Measurements from ENCODE around the gene PDSS1. TPM values are rescaled to one million over a fixed set of nuclear protein-coding genes. Genes with fewer than 3 reads are reported as not detected.

PDSS1 gene
- total RNA-seq, 4 donors from 2014 or later, result 3.6 to 17.9 (median 9.2) TPM

DNA sequence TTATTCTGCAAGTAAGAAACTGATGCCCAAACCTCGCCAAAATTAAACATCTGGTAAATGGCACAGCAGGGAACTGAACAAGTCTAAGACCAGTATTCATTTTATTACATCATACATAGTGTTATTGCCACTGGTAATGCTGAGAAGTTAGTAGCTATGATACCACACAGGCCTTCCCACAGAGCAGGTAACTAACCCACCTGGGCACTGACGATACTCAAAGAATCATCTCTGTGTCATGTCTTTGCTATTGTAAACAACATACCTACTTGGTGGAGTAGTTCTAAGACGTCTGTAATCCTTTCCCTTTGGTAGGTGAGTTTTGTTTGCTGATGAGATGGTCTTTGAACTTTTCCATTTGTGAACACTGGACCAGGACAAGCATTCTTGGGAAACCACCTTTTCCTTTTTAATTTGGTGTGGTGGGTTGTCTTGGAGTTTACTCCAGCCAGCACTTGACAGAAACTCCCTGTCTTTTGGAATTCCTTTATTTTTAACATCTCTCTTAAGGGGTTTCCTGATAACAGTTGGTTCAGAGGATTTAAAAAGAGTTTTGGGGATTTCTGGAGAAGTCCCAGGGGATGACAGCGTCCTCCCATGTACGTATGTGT, 40.9 kb downstream of the PDSS1 start:
- intact Hi-C loops (cut with DNase I; ENCODE audit: low total_unique reads), result no loop called here
- Histone ChIP-seq H3K27me3 (no peaks in the 10 kb centered on the region), H3K27ac (no peak overlapping the region), H3K4me1 (no peaks in the 10 kb centered on the region), H3K9me3 (no peaks in the 10 kb centered on the region), H3K36me3 (no peaks in the 10 kb centered on the region), H3K4me3 (no peak overlapping the region)
- no peak for DNase-seq
- TF ChIP-seq POLR2A (IDR thresholded peaks at IDR 0.05), result no peak
- TF ChIP-seq, protein P1, sequence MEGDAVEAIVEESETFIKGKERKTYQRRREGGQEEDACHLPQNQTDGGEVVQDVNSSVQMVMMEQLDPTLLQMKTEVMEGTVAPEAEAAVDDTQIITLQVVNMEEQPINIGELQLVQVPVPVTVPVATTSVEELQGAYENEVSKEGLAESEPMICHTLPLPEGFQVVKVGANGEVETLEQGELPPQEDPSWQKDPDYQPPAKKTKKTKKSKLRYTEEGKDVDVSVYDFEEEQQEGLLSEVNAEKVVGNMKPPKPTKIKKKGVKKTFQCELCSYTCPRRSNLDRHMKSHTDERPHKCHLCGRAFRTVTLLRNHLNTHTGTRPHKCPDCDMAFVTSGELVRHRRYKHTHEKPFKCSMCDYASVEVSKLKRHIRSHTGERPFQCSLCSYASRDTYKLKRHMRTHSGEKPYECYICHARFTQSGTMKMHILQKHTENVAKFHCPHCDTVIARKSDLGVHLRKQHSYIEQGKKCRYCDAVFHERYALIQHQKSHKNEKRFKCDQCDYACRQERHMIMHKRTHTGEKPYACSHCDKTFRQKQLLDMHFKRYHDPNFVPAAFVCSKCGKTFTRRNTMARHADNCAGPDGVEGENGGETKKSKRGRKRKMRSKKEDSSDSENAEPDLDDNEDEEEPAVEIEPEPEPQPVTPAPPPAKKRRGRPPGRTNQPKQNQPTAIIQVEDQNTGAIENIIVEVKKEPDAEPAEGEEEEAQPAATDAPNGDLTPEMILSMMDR (IDR thresholded peaks at IDR 0.05), result no peak

DNA sequence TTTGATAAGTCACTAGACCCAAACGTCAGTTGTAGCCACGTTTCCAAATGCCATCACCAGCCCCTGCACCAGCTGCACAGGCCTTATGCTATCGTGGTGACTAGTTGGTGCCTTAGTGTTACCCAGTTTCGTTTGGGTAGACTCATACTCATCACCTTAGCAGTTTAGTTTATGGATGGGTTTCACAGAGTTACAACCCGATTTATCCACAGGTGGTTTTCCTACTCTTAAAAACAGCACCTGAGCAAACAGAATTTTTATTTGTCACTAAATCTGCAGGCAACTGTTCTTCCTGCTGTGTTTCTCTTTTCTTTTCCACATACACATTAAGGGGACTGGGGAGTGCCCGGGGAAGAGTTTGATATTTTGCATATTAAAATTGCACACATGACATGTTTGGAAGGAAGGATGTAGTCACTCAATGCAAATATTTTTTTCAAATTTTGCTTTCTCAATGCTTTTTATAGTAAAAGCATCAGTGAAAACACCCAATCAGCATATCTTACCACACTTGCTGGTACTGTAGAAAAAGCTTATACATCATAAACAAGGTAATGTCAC, 41.6 kb downstream of the PDSS1 start:
- TF ChIP-seq POLR2A (IDR thresholded peaks at IDR 0.05), result no peak
- TF ChIP-seq, protein P1 (IDR thresholded peaks at IDR 0.05), result no peak
- Histone ChIP-seq H3K9me3 (no peaks in the 10 kb centered on the region), H3K27me3 (no peaks in the 10 kb centered on the region), H3K4me1 (no peaks in the 10 kb centered on the region), H3K4me3 (no peak overlapping the region), H3K27ac (no peak overlapping the region), H3K36me3 (no peaks in the 10 kb centered on the region)
- intact Hi-C loops (cut with DNase I; ENCODE audit: low total_unique reads), result no loop called here
- DNase-seq, result no peak

DNA sequence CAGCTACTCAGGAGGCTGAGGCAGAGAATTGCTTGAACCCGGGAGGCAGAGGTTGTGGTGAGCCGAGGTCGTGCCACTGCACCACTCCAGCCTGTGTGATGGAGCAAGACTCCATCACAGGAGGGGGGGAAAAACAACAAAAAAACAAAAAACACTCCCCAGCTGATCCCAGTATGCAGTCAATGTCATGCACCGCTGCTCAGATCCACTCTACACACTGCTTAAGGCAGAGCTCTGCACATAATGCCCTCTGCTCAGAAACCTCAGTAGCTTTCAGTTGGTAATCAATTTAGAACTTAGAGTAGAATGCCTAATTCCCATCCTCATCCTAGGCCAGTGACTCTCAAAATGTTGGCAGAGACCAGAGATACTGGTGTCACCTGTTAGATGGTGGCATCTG, 43.9 kb downstream of the PDSS1 start:
- no peaks in the 10 kb centered on the region for H3K27me3 ChIP-seq
- no peaks in the 10 kb centered on the region for H3K9me3 ChIP-seq
- no peaks in the 10 kb centered on the region for H3K4me1 ChIP-seq
- H3K36me3 ChIP-seq, result no peaks in the 10 kb centered on the region
- no peak overlapping the region for H3K27ac ChIP-seq
- no peak overlapping the region for H3K4me3 ChIP-seq
- intact Hi-C loops (cut with DNase I; ENCODE audit: low total_unique reads), result no loop called here
- TF ChIP-seq, protein P1 (IDR thresholded peaks at IDR 0.05), result no peak
- no peak for TF ChIP-seq POLR2A (IDR thresholded peaks at IDR 0.05)
- no peak for DNase-seq

DNA sequence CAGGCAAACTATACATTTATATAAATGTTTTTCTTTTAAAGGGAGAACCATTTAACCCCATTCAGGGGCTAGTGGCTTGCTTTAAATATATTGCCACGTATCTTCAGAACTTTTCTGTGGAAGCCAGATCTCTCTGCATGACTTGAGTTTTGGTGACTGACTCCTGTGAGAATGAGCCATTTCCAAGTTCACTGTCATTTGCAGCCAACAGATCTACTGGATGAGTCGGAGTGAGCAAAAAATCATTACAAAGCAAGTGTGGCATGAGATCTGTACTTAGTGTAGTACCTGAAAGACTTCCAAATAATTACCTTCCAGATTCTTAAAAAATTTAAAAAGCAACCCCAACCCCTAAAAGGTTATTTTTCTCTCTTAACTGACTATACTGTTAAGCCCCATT, 45.6 kb downstream of the PDSS1 start:
- no peaks in the 10 kb centered on the region for H3K27me3 ChIP-seq
- intact Hi-C loops (cut with DNase I; ENCODE audit: low total_unique reads), result no loop called here
- TF ChIP-seq, protein P1 (IDR thresholded peaks at IDR 0.05), result no peak
- TF ChIP-seq POLR2A (IDR thresholded peaks at IDR 0.05), result no peak
- no peaks in the 10 kb centered on the region for H3K4me1 ChIP-seq
- no peak for DNase-seq
- no peaks in the 10 kb centered on the region for H3K9me3 ChIP-seq
- H3K27ac ChIP-seq, result no peak overlapping the region
- no peak overlapping the region for H3K4me3 ChIP-seq
- H3K36me3 ChIP-seq, result no peaks in the 10 kb centered on the region

DNA sequence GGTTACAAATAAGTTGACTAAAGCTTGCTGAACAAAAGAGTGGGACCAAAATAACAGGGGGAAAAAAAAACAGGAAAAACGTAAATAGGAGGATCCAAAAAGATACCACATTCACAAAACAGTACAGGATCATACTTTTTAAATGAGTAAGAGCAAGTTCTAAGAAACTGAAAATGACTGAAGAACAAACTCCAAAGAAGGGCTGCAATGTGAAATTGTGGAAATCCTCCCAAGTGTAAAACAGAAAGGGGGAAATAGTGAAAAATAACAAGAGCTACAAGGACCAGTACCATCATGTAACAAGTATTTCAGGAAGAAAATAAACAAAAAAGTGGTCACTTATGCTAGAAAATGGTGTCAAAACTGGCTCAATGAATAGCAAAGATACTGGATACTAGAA, 46.3 kb downstream of the PDSS1 start:
- H3K27me3 ChIP-seq, result no peaks in the 10 kb centered on the region
- no peak for DNase-seq
- no peaks in the 10 kb centered on the region for H3K4me1 ChIP-seq
- intact Hi-C loops (cut with DNase I; ENCODE audit: low total_unique reads), result no loop called here
- H3K9me3 ChIP-seq, result no peaks in the 10 kb centered on the region
- H3K4me3 ChIP-seq, result no peak overlapping the region
- H3K36me3 ChIP-seq, result no peaks in the 10 kb centered on the region
- no peak for TF ChIP-seq POLR2A (IDR thresholded peaks at IDR 0.05)
- TF ChIP-seq, protein P1 (IDR thresholded peaks at IDR 0.05), result no peak
- H3K27ac ChIP-seq, result no peak overlapping the region

All from uterus (tissue), 4 donors.